Suppressor macrophage treated with lipopolysaccharide for 4 hours (primary cell): ENCODE results near the gene MINK1.

ENCODE experiments used
- DNase-seq: peaks from one replicate; pipeline ENCODE4 v3.0.0-alpha.2; 2020

The MINK1 gene

DNA sequence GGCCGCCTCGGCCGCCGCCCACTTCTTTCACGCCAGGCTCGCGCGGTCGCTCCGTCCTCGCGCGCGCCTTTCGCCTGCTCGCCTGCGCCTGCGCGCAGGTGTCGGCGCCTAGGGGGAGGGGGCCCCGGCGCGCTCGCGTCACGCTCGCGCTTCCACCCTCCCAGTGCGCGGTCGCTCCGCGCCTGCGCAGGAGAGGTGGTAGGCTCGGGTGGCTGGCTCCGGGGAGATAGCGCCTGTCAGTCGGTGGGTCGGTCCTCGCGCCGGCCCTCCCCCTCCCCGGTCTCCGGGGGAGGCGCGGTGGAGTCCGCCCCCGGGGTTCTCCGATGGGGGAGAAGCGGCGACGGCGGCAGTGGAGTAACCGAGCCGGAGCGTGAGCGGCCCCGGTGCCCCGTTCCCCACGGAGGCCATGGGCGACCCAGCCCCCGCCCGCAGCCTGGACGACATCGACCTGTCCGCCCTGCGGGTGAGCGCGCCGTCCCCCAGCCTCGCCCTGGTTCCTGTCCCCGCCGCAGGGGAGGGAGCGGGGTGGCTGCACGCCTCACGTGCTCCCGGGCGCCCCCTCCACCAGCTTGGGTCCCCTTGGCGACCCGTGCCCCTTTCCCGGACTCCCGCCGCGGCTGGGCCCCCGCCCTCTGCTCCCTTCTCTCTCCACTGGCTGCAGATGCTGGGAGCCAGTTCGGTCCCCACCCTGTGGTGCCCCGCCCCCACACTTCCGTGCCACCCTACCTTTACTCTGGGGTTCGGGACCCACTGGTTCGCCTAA, at the start of gene MINK1:
Gene MINK1 (plus strand): TSS at position 163 of the 763 bp plus-strand sequence. CDS start 244 bp downstream, at position 407.
- peak; percentile 95 for DNase-seq

DNA sequence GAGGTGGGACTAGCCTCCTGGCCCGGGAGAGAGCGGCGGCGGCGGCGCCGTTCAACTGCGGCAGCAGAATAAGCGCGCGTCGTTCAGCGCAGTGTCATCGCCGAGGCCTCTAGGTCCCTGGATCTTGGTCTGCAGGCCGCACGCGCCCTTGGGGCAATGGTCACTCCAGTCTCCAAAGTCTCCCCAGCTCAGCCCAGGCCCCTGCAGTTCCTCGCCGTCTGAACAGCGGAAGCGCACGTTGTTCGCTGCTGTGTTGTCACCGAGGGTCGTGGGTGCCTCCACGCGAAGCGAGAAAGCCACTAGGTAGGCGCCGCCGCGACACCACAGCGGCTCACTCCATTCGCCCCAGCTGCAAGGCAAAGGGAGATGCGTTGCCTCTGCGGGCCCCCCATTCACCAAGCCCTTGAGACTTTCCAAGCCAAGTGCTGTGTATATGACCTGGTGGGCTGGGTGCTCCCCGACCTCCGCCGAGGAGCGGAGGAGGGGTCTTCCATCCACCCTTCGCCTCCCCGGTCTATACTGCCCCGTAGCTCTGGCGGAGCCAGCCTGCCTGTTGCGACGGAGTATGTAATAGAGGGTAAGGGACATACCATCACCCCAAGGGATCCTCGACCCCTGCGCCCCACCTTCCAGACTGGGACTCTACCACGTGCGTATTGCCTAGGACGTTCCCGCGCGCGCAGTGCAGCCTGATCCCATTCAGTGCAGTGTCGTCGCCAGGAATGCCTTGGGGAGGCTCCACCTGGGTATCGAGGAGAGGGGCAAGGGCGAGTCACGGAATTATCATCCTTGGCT, 47.6 kb upstream of the MINK1 start:
- DNase-seq: peak; percentile 14

DNA sequence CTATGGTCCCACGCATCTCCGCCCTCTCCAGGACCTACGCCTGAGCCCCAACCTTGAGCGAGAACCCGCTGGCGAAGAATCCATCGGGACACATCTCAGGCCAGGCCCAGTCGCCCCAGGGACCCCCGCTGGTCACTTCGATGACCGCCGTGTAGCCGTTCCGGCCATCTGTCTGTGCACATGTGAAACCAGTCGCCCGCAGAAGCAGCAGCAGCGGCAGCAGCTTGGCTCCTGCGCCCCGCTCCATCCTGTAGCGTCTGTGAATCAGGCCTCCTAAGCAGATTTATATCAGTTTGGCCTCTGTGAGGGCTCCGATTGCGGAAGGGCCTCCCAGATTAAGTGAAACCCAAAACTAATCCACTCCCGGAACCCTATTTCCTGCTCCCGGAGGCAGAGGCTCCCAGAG, 47.0 kb upstream of the MINK1 start, which contains the start of gene VMO1:
Gene VMO1 (minus strand): TSS at position 259 of the 406 bp plus-strand sequence. CDS start 12 bp downstream, at position 247.
- peak; percentile 35 for DNase-seq

- no peak for DNase-seq
Measured at GRCh38 chr17:4786516-4786915, 46.6 kb upstream of the MINK1 start.

DNA sequence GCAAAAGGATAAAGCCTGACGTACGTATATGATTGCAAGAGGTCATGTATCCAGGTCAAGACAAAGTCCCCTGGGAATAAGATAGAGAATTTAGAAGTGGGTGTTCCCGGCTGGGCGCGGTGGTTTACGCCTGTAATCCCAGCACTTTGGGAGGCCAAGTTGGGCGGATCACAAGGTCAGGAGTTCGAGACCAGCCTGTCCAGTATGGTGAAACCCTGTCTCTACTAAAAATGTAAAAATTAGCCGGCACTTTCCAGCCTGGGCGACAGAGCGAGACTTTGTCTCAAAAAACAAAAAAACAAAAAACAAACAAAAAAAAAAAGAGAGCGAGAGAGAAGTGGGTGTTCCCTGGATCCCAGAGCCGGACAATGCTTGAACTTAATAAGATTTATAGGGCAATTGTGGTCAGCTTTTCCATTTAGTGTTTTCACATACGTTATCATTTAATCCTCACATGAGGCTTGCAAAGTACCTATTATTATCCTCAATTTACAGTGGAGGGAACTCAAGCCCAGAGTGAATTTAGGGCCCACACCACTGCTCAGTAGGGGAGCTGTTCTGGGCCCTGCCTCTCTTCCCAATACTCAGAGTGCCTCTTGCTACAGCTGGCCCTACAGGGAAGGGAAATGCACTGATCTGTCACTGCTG, 44.9 kb upstream of the MINK1 start:
- DNase-seq: no peak

GRCh38 chr17:4788807-4789700, 44.1 kb upstream of the MINK1 start, which contains the start of gene GLTPD2:
TSS of gene GLTPD2 (plus strand) at chr17:4788964. CDS start at chr17:4789012, 48 bp downstream.
- DNase-seq: no peak

DNA sequence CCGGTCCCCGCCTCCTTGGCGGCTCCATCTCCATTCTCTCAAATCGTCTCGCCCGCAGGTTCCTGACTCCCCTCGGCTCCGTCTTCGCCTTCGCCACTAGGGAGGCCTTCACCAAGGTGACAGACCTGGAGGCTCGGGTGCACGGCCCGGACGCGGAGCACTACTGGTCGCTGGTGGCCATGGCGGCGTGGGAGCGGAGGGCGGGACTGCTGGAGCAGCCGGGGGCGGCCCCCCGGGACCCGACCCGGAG, 43.5 kb upstream of the MINK1 start:
- no peak for DNase-seq

GRCh38 chr17:4789951-4790704, 43.0 kb upstream of the MINK1 start:
- DNase-seq: peak; percentile 92

- no peak for DNase-seq
Measured at GRCh38 chr17:4790705-4791088, 42.4 kb upstream of the MINK1 start.

- no peak for DNase-seq
Measured at GRCh38 chr17:4795168-4795567, 38.0 kb upstream of the MINK1 start.

GRCh38 chr17:4796552-4796920, 36.6 kb upstream of the MINK1 start:
- DNase-seq: peak; percentile 55

GRCh38 chr17:4800462-4801196, 32.5 kb upstream of the MINK1 start:
- DNase-seq: no peak

- no peak for DNase-seq
Measured at GRCh38 chr17:4802228-4802627, 30.9 kb upstream of the MINK1 start, which contains the start of gene C17orf114. TSS of gene C17orf114 (minus strand) at chr17:4802328.

- no peak for DNase-seq
Measured at GRCh38 chr17:4806456-4806776, 26.7 kb upstream of the MINK1 start.

DNA sequence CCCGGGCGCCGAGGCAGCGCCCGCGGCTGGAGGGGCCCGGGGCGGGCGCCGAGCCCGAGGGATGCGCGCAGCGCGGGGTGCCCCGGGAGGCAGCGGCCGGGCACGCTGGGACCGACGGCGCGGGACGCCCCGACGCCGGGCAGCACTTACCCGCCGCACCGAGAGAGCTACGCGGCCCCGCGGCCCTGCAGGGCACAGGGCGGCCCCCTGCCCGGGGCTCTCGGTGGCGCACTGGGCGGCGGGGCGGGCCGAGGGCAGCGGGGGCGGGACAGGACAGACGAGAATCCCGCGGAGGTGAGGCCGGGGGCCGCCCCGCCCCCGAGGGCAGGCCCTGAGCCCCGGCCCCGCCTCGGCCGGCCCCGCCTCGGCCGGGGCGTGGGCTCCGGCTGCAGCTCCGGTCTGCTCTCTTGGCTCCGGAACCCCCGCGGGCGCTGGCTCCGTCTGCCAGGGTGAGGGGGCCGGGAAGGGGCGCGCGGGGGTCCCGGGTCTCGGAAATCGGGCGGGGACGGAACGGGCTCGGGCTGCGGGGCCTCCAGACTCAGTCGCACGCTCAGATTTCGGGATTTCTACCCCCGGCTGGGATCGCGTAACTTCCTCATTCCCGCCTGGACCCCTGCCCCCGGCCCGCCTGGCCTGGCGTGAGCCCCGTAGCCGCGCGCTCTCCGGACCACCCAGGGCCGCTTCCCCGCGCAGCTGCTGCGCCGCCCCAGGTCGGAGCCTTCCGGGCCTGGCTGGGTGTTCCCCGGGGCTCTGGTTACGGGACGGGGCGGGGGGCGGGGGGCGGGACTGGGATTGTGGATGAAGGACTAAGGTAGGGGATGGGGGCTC, 26.1 kb upstream of the MINK1 start, which contains the start of gene PLD2:
Gene PLD2 (plus strand): TSS at position 376 of the 828 bp plus-strand sequence. CDS start 621 bp downstream, outside the sequence.
- DNase-seq: peak; percentile 94

GRCh38 chr17:4807605-4808377, 25.3 kb upstream of the MINK1 start:
- DNase-seq: no peak

DNA sequence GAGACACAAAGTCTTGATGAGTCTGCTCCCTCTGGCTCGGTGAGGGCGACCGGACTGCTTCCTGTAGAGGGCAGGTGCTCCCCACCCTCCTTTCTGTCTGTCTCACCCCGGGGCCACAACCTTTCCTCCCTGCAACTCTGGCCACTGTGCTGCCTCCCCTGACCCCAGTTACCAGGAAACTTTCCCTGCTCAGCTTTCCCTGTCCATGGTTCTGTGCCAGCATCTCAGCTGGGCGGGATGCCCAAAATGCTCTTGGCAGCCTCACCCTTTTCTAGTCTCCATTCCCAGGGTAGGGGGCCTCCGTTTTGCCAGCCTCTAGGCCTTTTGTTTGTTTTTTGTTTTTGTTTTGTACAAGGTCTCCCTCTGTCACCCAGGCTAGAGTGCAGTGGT, 24.8 kb upstream of the MINK1 start:
- DNase-seq: no peak

DNA sequence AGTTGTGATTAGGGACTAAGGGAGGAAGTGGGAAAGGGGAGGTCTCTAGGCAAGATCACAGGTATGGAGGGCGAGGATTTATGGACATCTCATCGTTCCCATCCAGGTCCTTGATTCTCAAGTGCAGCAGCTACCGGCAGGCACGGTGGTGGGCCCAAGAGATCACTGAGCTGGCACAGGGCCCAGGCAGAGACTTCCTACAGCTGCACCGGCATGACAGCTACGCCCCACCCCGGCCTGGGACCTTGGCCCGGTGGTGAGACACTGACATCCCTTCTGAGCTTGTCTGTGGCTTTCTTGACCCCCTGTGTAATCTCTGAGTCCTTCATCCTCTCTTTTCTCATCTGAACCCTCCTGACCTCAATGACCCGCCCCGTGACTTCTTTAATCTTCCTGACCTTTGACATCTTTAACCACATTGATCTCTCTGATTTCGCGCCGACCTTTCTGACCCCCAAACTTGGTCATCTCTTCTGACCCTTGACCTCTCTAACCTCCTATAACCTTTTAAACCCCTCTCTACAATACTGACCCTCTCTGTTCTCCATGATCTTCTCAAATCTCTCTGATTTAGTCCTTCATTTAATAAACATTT, 22.3 kb upstream of the MINK1 start:
- DNase-seq: no peak

DNA sequence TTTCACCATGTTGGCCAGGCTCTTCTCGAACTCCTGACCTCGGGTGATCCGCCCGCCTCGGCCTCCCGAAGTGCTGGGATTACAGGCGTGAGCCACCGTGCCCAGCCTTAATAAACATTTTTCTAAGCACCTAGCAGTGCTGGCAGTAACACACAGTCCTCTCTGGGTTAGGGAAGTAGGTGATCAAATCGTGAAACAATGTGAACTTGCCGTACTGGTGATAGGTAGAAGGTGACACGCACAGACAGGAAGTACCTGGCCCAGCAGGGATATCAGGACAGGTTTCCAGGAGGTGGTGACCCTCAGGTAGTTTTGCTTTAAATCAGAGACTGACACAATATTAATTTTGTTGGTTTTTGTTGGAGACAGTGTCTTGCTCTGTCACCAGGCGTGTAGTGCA, 21.7 kb upstream of the MINK1 start:
- no peak for DNase-seq
